ENCODE results near the gene RYR3.

Gene RYR3

GRCh38 chr15:33766389-33766788 lies 455.6 kb downstream of the RYR3 start:
- no peaks in the 10 kb centered on the region for H3K4me1 ChIP-seq (ENCODE audit: control insufficient read depth in 2 of 2, insufficient read depth in 1 of 2, low read depth in 1 of 2, low read length in 2 of 2)
- H3K4ac ChIP-seq (ENCODE audit: low read length), result no peak overlapping the region
- no peaks in the 10 kb centered on the region for H3K79me1 ChIP-seq (ENCODE audit: low read depth, low read length)
- H3K9me3 ChIP-seq (replicated peaks in 1 of 2; ENCODE audit: control insufficient read depth in 2 of 2, insufficient read depth in 1 of 2, low read depth in 1 of 2, low read length in 2 of 2), result no peaks in the 10 kb centered on the region
- no peak overlapping the region for H2AFZ ChIP-seq (ENCODE audit: low read length)
- H3K27ac ChIP-seq (replicated peaks; ENCODE audit: low read length), result no peak overlapping the region
- H3K18ac ChIP-seq (ENCODE audit: low read length), result no peak overlapping the region
- no peak overlapping the region for H4K91ac ChIP-seq (ENCODE audit: low read depth, low read length, poor library complexity)
- no peak overlapping the region for H3K4me2 ChIP-seq (ENCODE audit: insufficient read depth, low read length, poor library complexity, severe bottlenecking)
- H2BK120ac ChIP-seq (ENCODE audit: low read depth, low read length), result no peak overlapping the region
- H2BK12ac ChIP-seq (ENCODE audit: low read length), result no peak overlapping the region
- no peak overlapping the region for H3K23ac ChIP-seq (ENCODE audit: low read depth, low read length, poor library complexity)
- no peak for DNase-seq (ENCODE audit: low spot score)
- no CpG with 5 or more reads among the region's 7 CpGs for WGBS, 2 donors (ENCODE audit: extremely low coverage in 2 of 2, insufficient read length in 2 of 2, insufficient replicate concordance in 1 of 2)
- no peak overlapping the region for H2BK15ac ChIP-seq (ENCODE audit: low read length)
- H3K9ac ChIP-seq (ENCODE audit: low read depth, low read length, poor library complexity), result no peak overlapping the region
- no peak overlapping the region for H2BK5ac ChIP-seq (ENCODE audit: low read length)
- H3K36me3 ChIP-seq (replicated peaks in 1 of 2; ENCODE audit: control insufficient read depth in 2 of 2, insufficient read depth in 2 of 2, low read length in 2 of 2), result no peaks in the 10 kb centered on the region
- H3K27me3 ChIP-seq (ENCODE audit: control insufficient read depth in 3 of 3, insufficient read depth in 3 of 3, low read depth in 1 of 3, low read length in 3 of 3), result no peaks in the 10 kb centered on the region
- no peak overlapping the region for H2AK5ac ChIP-seq (ENCODE audit: low read depth, low read length)
- H4K8ac ChIP-seq (ENCODE audit: low read depth, low read length), result no peak overlapping the region
- no peak overlapping the region for H3K4me3 ChIP-seq (ENCODE audit: low read length in 2 of 2)
- H3K14ac ChIP-seq (ENCODE audit: low read length), result no peak overlapping the region

- Histone ChIP-seq H3K18ac (ENCODE audit: low read length) (no peak overlapping the region), H4K91ac (ENCODE audit: low read depth, low read length, poor library complexity) (no peak overlapping the region), H2BK15ac (ENCODE audit: low read length) (no peak overlapping the region), H3K4me1 (ENCODE audit: control insufficient read depth in 2 of 2, insufficient read depth in 1 of 2, low read depth in 1 of 2, low read length in 2 of 2) (no peaks in the 10 kb centered on the region), H3K14ac (ENCODE audit: low read length) (no peak overlapping the region), H3K4me3 (ENCODE audit: low read length in 2 of 2) (no peak overlapping the region), H3K27me3 (ENCODE audit: control insufficient read depth in 3 of 3, insufficient read depth in 3 of 3, low read depth in 1 of 3, low read length in 3 of 3) (no peaks in the 10 kb centered on the region), H3K27ac (replicated peaks; ENCODE audit: low read length) (no peak overlapping the region), H3K4ac (ENCODE audit: low read length) (no peak overlapping the region), H2AK5ac (ENCODE audit: low read depth, low read length) (no peak overlapping the region), H3K9me3 (replicated peaks in 1 of 2; ENCODE audit: control insufficient read depth in 2 of 2, insufficient read depth in 1 of 2, low read depth in 1 of 2, low read length in 2 of 2) (no peaks in the 10 kb centered on the region), H2BK120ac (ENCODE audit: low read depth, low read length) (no peak overlapping the region), H3K79me1 (ENCODE audit: low read depth, low read length) (no peaks in the 10 kb centered on the region), H3K9ac (ENCODE audit: low read depth, low read length, poor library complexity) (no peak overlapping the region), H2AFZ (ENCODE audit: low read length) (no peak overlapping the region), H2BK12ac (ENCODE audit: low read length) (no peak overlapping the region), H2BK5ac (ENCODE audit: low read length) (no peak overlapping the region), H3K36me3 (replicated peaks in 1 of 2; ENCODE audit: control insufficient read depth in 2 of 2, insufficient read depth in 2 of 2, low read length in 2 of 2) (no peaks in the 10 kb centered on the region), H4K8ac (ENCODE audit: low read depth, low read length) (no peak overlapping the region), H3K23ac (ENCODE audit: low read depth, low read length, poor library complexity) (no peak overlapping the region), H3K4me2 (ENCODE audit: insufficient read depth, low read length, poor library complexity, severe bottlenecking) (no peak overlapping the region)
- DNase-seq (ENCODE audit: low spot score), result no peak
- WGBS, 2 donors (ENCODE audit: extremely low coverage in 2 of 2, insufficient read length in 2 of 2, insufficient replicate concordance in 1 of 2), result no CpG with 5 or more reads among the region's 6 CpGs
Measured at GRCh38 chr15:33768670-33769190, 458.0 kb downstream of the RYR3 start.

GRCh38 chr15:33773969-33774368 lies 463.2 kb downstream of the RYR3 start:
- Histone ChIP-seq H4K91ac (ENCODE audit: low read depth, low read length, poor library complexity) (no peak overlapping the region), H3K4me2 (ENCODE audit: insufficient read depth, low read length, poor library complexity, severe bottlenecking) (no peak overlapping the region), H2AK5ac (ENCODE audit: low read depth, low read length) (no peak overlapping the region), H3K27me3 (ENCODE audit: control insufficient read depth in 3 of 3, insufficient read depth in 3 of 3, low read depth in 1 of 3, low read length in 3 of 3) (no peaks in the 10 kb centered on the region), H3K4ac (ENCODE audit: low read length) (no peak overlapping the region), H2AFZ (ENCODE audit: low read length) (no peak overlapping the region), H3K4me1 (ENCODE audit: control insufficient read depth in 2 of 2, insufficient read depth in 1 of 2, low read depth in 1 of 2, low read length in 2 of 2) (peaks cover 2 to 3% of the 10 kb centered on the region in 2 donors), H2BK15ac (ENCODE audit: low read length) (no peak overlapping the region), H3K9ac (ENCODE audit: low read depth, low read length, poor library complexity) (no peak overlapping the region), H3K36me3 (replicated peaks in 1 of 2; ENCODE audit: control insufficient read depth in 2 of 2, insufficient read depth in 2 of 2, low read length in 2 of 2) (no peaks in the 10 kb centered on the region), H3K27ac (replicated peaks; ENCODE audit: low read length) (no peak overlapping the region), H3K4me3 (ENCODE audit: low read length in 2 of 2) (no peak overlapping the region), H3K9me3 (replicated peaks in 1 of 2; ENCODE audit: control insufficient read depth in 2 of 2, insufficient read depth in 1 of 2, low read depth in 1 of 2, low read length in 2 of 2) (no peaks in the 10 kb centered on the region), H2BK120ac (ENCODE audit: low read depth, low read length) (no peak overlapping the region), H2BK12ac (ENCODE audit: low read length) (no peak overlapping the region), H4K8ac (ENCODE audit: low read depth, low read length) (no peak overlapping the region), H3K79me1 (ENCODE audit: low read depth, low read length) (no peaks in the 10 kb centered on the region), H3K23ac (ENCODE audit: low read depth, low read length, poor library complexity) (no peak overlapping the region), H3K14ac (ENCODE audit: low read length) (no peak overlapping the region), H2BK5ac (ENCODE audit: low read length) (no peak overlapping the region), H3K18ac (ENCODE audit: low read length) (no peak overlapping the region)
- WGBS, 2 donors (ENCODE audit: extremely low coverage in 2 of 2, insufficient read length in 2 of 2, insufficient replicate concordance in 1 of 2), result no CpG with 5 or more reads among the region's 3 CpGs
- DNase-seq (ENCODE audit: low spot score), result no peak

- no peak overlapping the region for H2BK5ac ChIP-seq (ENCODE audit: low read length)
- no peak overlapping the region for H3K23ac ChIP-seq (ENCODE audit: low read depth, low read length, poor library complexity)
- H3K4ac ChIP-seq (ENCODE audit: low read length), result no peak overlapping the region
- H2AK5ac ChIP-seq (ENCODE audit: low read depth, low read length), result no peak overlapping the region
- H3K4me3 ChIP-seq (ENCODE audit: low read length in 2 of 2), result no peak overlapping the region
- no peak overlapping the region for H3K18ac ChIP-seq (ENCODE audit: low read length)
- DNase-seq (ENCODE audit: low spot score), result no peak
- H2BK120ac ChIP-seq (ENCODE audit: low read depth, low read length), result no peak overlapping the region
- H3K27me3 ChIP-seq (ENCODE audit: control insufficient read depth in 3 of 3, insufficient read depth in 3 of 3, low read depth in 1 of 3, low read length in 3 of 3), result no peaks in the 10 kb centered on the region
- H3K4me2 ChIP-seq (ENCODE audit: insufficient read depth, low read length, poor library complexity, severe bottlenecking), result no peak overlapping the region
- no peaks in the 10 kb centered on the region for H3K9me3 ChIP-seq (replicated peaks in 1 of 2; ENCODE audit: control insufficient read depth in 2 of 2, insufficient read depth in 1 of 2, low read depth in 1 of 2, low read length in 2 of 2)
- H3K4me1 ChIP-seq (ENCODE audit: control insufficient read depth in 2 of 2, insufficient read depth in 1 of 2, low read depth in 1 of 2, low read length in 2 of 2), result peaks cover under 1 to 2% of the 10 kb centered on the region in 2 donors
- H3K36me3 ChIP-seq (replicated peaks in 1 of 2; ENCODE audit: control insufficient read depth in 2 of 2, insufficient read depth in 2 of 2, low read length in 2 of 2), result no peaks in the 10 kb centered on the region
- no peaks in the 10 kb centered on the region for H3K79me1 ChIP-seq (ENCODE audit: low read depth, low read length)
- no peak overlapping the region for H2BK15ac ChIP-seq (ENCODE audit: low read length)
- no peak overlapping the region for H4K91ac ChIP-seq (ENCODE audit: low read depth, low read length, poor library complexity)
- no peak overlapping the region for H3K27ac ChIP-seq (replicated peaks; ENCODE audit: low read length)
- no peak overlapping the region for H3K14ac ChIP-seq (ENCODE audit: low read length)
- H2BK12ac ChIP-seq (ENCODE audit: low read length), result no peak overlapping the region
- H2AFZ ChIP-seq (ENCODE audit: low read length), result no peak overlapping the region
- no peak overlapping the region for H3K9ac ChIP-seq (ENCODE audit: low read depth, low read length, poor library complexity)
- WGBS, 2 donors (ENCODE audit: extremely low coverage in 2 of 2, insufficient read length in 2 of 2, insufficient replicate concordance in 1 of 2), result no CpG with 5 or more reads among the region's 2 CpGs
- no peak overlapping the region for H4K8ac ChIP-seq (ENCODE audit: low read depth, low read length)
Measured at GRCh38 chr15:33778852-33779251, 468.1 kb downstream of the RYR3 start.

Data from neuronal stem cell (in vitro differentiated cells).